Hepatocyte (in vitro differentiated cells): ENCODE data around the gene MYO18B. TPM values are rescaled to one million over a fixed set of nuclear protein-coding genes. Genes with fewer than 3 reads are reported as not detected.

Experiments used
- DNase-seq: peaks from one replicate; pipeline ENCODE4 v3.0.0-alpha.2; 2016; ENCODE audit warnings: low spot score
- H2AFZ ChIP-seq: fragments of 200-600 bp; sonication (generic); 2 replicates; pipeline ENCODE4 v1.6.0; 2016; ENCODE audit warnings: antibody characterized with exemption, mild to moderate bottlenecking
- H3K27ac ChIP-seq: fragments of 200-600 bp; sonication (generic); 2 replicates; pipeline ENCODE4 v1.5.1; 2016; ENCODE audit warnings: mild to moderate bottlenecking
- H3K27me3 ChIP-seq: fragments of 200-600 bp; sonication (generic); 2 replicates; pipeline ENCODE4 v1.6.1; 2016
- H3K36me3 ChIP-seq: fragments of 200-600 bp; sonication (generic); replicated peaks from 2 replicates; pipeline ENCODE4 v1.5.1; 2016; ENCODE audit warnings: low read depth; ENCODE audit not compliant: insufficient read depth
- H3K4me1 ChIP-seq: fragments of 200-600 bp; sonication (generic); 2 replicates; pipeline ENCODE4 v1.5.1; 2016; ENCODE audit warnings: mild to moderate bottlenecking, moderate library complexity; ENCODE audit not compliant: insufficient read depth
- H3K4me2 ChIP-seq: fragments of 200-600 bp; sonication (generic); 2 replicates; pipeline ENCODE4 v1.6.0; 2016
- H3K4me3 ChIP-seq: fragments of 200-600 bp; sonication (generic); 2 replicates; pipeline ENCODE4 v1.5.1; 2016; ENCODE audit warnings: mild to moderate bottlenecking
- H3K79me2 ChIP-seq: fragments of 200-600 bp; sonication (generic); 2 replicates; pipeline ENCODE4 v1.6.0; 2017; ENCODE audit warnings: mild to moderate bottlenecking
- H3K9me2 ChIP-seq: fragments of 200-600 bp; sonication (generic); replicated peaks from 2 replicates; pipeline ENCODE4 v1.6.0; 2017; ENCODE audit warnings: mild to moderate bottlenecking; ENCODE audit not compliant: insufficient read depth
- H3K9me3 ChIP-seq: fragments of 200-600 bp; sonication (generic); 2 replicates; pipeline ENCODE4 v1.5.1; 2016; ENCODE audit warnings: low read depth, mild to moderate bottlenecking
- H4K20me1 ChIP-seq: fragments of 200-600 bp; sonication (generic); 2 replicates; pipeline ENCODE4 v1.6.0; 2016; ENCODE audit warnings: mild to moderate bottlenecking; ENCODE audit not compliant: insufficient read depth, poor library complexity, severe bottlenecking
- CTCF ChIP-seq: fragments of 200-600 bp; sonication (generic); IDR thresholded peaks from 2 replicates; pipeline ENCODE4 v1.5.1; 2016; ENCODE audit warnings: antibody characterized with exemption, mild to moderate bottlenecking; ENCODE audit not compliant: poor library complexity
- EZH2 ChIP-seq: fragments of 200-600 bp; sonication (generic); IDR thresholded peaks from 2 replicates; pipeline ENCODE4 v1.6.1; 2016; ENCODE audit warnings: antibody characterized with exemption, mild to moderate bottlenecking, borderline replicate concordance
- EZH2phosphoT487 ChIP-seq: fragments of 200-600 bp; sonication (generic); IDR thresholded peaks from one replicate; pipeline ENCODE4 v1.6.1; 2018; ENCODE audit warnings: antibody characterized with exemption, mild to moderate bottlenecking, low read depth, moderate library complexity; ENCODE audit not compliant: unreplicated experiment, severe bottlenecking
- WGBS: methylation state at CpG from one replicate; pipeline ENCODE4 v1.1.6; 2016; ENCODE audit warnings: low lambda C conversion rate; ENCODE audit errors: missing lambda C conversion rate; 5-methylcytosine and 5-hydroxymethylcytosine counted together
- polyA plus RNA-seq: library from polyadenylated mRNA; unstranded; fragments of >200 nt; fragmentation: Nextera tagmentation; extraction: Ambion mirVana; gene quantifications from 2 replicates; pipeline ENCODE4 v1.2.1, GENCODE V29; 2016
- total RNA-seq: library from RNA; depleted of rRNA; stranded (reverse); fragments of >200 nt; gene quantifications from 2 replicates; pipeline ENCODE4 v1.2.3, GENCODE V29; 2014

Gene MYO18B
- total and polyA plus RNA-seq, 2 experiments from 2014 or later, result 0.23 TPM; not detected in 1

GRCh38 chr22:25869771-25870170 is 127.8 kb downstream of the MYO18B start:
- Histone ChIP-seq H3K4me2 (no peak overlapping the region), H3K36me3 (no peaks in the 10 kb centered on the region), H3K9me2 (no peaks in the 10 kb centered on the region), H3K27ac (no peak overlapping the region), H3K4me3 (no peak overlapping the region), H2AFZ (no peak overlapping the region), H3K27me3 (no peaks in the 10 kb centered on the region), H3K79me2 (no peaks in the 10 kb centered on the region), H3K4me1 (no peaks in the 10 kb centered on the region), H3K9me3 (no peaks in the 10 kb centered on the region), H4K20me1 (no peaks in the 10 kb centered on the region)
- DNase-seq, result no peak
- 86% methylated on average over 6 of the region's 6 CpGs for WGBS
- no peak for TF ChIP-seq EZH2phosphoT487
- no peak for TF ChIP-seq CTCF
- no peak for TF ChIP-seq EZH2

- no peaks in the 10 kb centered on the region for H3K79me2 ChIP-seq
Observed at GRCh38 chr22:25874327-25874726, 132.3 kb downstream of the MYO18B start.

GRCh38 chr22:25875461-25875860 is 133.5 kb downstream of the MYO18B start:
- Histone ChIP-seq H2AFZ (no peak overlapping the region), H3K27me3 (no peaks in the 10 kb centered on the region), H3K79me2 (no peaks in the 10 kb centered on the region), H3K4me1 (no peaks in the 10 kb centered on the region), H3K4me2 (no peak overlapping the region), H3K9me2 (no peaks in the 10 kb centered on the region), H4K20me1 (no peaks in the 10 kb centered on the region), H3K4me3 (no peak overlapping the region), H3K9me3 (no peaks in the 10 kb centered on the region), H3K36me3 (no peaks in the 10 kb centered on the region), H3K27ac (no peak overlapping the region)
- no peak for DNase-seq
- 74% methylated on average over 2 of the region's 2 CpGs for WGBS
- no peak for TF ChIP-seq EZH2phosphoT487
- no peak for TF ChIP-seq EZH2
- no peak for TF ChIP-seq CTCF

More at GRCh38 chr22:25874327-25874726, 132.3 kb downstream of the MYO18B start:
- Histone ChIP-seq H3K4me3 (no peak overlapping the region), H3K27ac (no peak overlapping the region), H3K4me1 (no peaks in the 10 kb centered on the region), H3K27me3 (no peaks in the 10 kb centered on the region), H3K9me3 (no peaks in the 10 kb centered on the region), H3K36me3 (no peaks in the 10 kb centered on the region), H2AFZ (no peak overlapping the region), H3K4me2 (no peak overlapping the region), H3K9me2 (no peaks in the 10 kb centered on the region), H4K20me1 (no peaks in the 10 kb centered on the region)
- DNase-seq, result no peak
- TF ChIP-seq EZH2 (no peak), EZH2phosphoT487 (no peak), CTCF (no peak)
- WGBS, result 93% methylated on average over 11 of the region's 11 CpGs

GRCh38 chr22:25876871-25877270 is 134.9 kb downstream of the MYO18B start:
- no peak overlapping the region for H3K4me3 ChIP-seq
- TF ChIP-seq EZH2 (no peak), EZH2phosphoT487 (no peak)
- no peaks in the 10 kb centered on the region for H3K79me2 ChIP-seq
- H4K20me1 ChIP-seq, result no peaks in the 10 kb centered on the region
- H2AFZ ChIP-seq, result no peak overlapping the region
- no peak overlapping the region for H3K4me2 ChIP-seq
- H3K36me3 ChIP-seq, result no peaks in the 10 kb centered on the region
- 72% methylated on average over 4 of the region's 4 CpGs for WGBS
- no peaks in the 10 kb centered on the region for H3K9me2 ChIP-seq
- H3K27ac ChIP-seq, result no peak overlapping the region
- H3K27me3 ChIP-seq, result no peaks in the 10 kb centered on the region
- no peaks in the 10 kb centered on the region for H3K4me1 ChIP-seq
- no peaks in the 10 kb centered on the region for H3K9me3 ChIP-seq
- DNase-seq, result no peak
